Endothelial cell of hepatic sinusoid (primary cell): ENCODE measurements around the gene COL13A1.

Source experiments
- in situ Hi-C: cut with HindIII; loops from 2 replicates; pipeline ENCODE4 v1.10.0; 2017; ENCODE audit warnings: low sequenced_read_pairs

The COL13A1 gene

GRCh38 chr10:69863580-69863979, 61.9 kb downstream of the COL13A1 start:
- in situ Hi-C loops, result loop anchor here (5.0 kb wide), 1 partner anchor 36 kb away; no protein-coding TSS in a partner anchor

- in situ Hi-C loops, result loop anchor here (5.0 kb wide), 1 partner anchor 37 kb away; no protein-coding TSS in a partner anchor
These were observed 62.6 kb downstream of the COL13A1 start for GRCh38 chr10:69864321-69864720.

- in situ Hi-C loops, result no loop called here
These were observed 63.7 kb downstream of the COL13A1 start for GRCh38 chr10:69865450-69865849.

- in situ Hi-C loops, result no loop called here
These were observed 64.6 kb downstream of the COL13A1 start for GRCh38 chr10:69866246-69866687.

GRCh38 chr10:69866688-69867461, 65.2 kb downstream of the COL13A1 start:
- in situ Hi-C loops, result no loop called here

GRCh38 chr10:69867699-69868558, 66.2 kb downstream of the COL13A1 start:
- in situ Hi-C loops, result no loop called here

GRCh38 chr10:69868821-69869220, 67.1 kb downstream of the COL13A1 start:
- in situ Hi-C loops, result no loop called here

- in situ Hi-C loops, result no loop called here
These were observed 67.7 kb downstream of the COL13A1 start for GRCh38 chr10:69869291-69869961.

- in situ Hi-C loops, result no loop called here
These were observed 68.9 kb downstream of the COL13A1 start for GRCh38 chr10:69870591-69870990.

GRCh38 chr10:69871074-69871473, 69.4 kb downstream of the COL13A1 start:
- in situ Hi-C loops, result no loop called here

- in situ Hi-C loops, result no loop called here
These were observed 70.6 kb downstream of the COL13A1 start for GRCh38 chr10:69872323-69872722.

- in situ Hi-C loops, result no loop called here
These were observed 71.5 kb downstream of the COL13A1 start for GRCh38 chr10:69873135-69873639.

- in situ Hi-C loops, result no loop called here
These were observed 72.7 kb downstream of the COL13A1 start for GRCh38 chr10:69874449-69874848.

GRCh38 chr10:69875856-69876255, 74.2 kb downstream of the COL13A1 start:
- in situ Hi-C loops, result no loop called here

- in situ Hi-C loops, result no loop called here
These were observed 74.6 kb downstream of the COL13A1 start for GRCh38 chr10:69876286-69876685.

GRCh38 chr10:69876931-69877330, 75.2 kb downstream of the COL13A1 start:
- in situ Hi-C loops, result no loop called here

GRCh38 chr10:69878038-69878437, 76.3 kb downstream of the COL13A1 start:
- in situ Hi-C loops, result no loop called here

GRCh38 chr10:69878951-69879350, 77.2 kb downstream of the COL13A1 start:
- in situ Hi-C loops, result no loop called here

GRCh38 chr10:69879634-69880257, 78.0 kb downstream of the COL13A1 start:
- in situ Hi-C loops, result no loop called here

- in situ Hi-C loops, result no loop called here
These were observed 78.8 kb downstream of the COL13A1 start for GRCh38 chr10:69880301-69881081.
